ENCODE results near the gene VAV1.

GRCh38 chr19:6751189-6751588, 21.3 kb upstream of the VAV1 start:
- TF ChIP-seq, protein P1, sequence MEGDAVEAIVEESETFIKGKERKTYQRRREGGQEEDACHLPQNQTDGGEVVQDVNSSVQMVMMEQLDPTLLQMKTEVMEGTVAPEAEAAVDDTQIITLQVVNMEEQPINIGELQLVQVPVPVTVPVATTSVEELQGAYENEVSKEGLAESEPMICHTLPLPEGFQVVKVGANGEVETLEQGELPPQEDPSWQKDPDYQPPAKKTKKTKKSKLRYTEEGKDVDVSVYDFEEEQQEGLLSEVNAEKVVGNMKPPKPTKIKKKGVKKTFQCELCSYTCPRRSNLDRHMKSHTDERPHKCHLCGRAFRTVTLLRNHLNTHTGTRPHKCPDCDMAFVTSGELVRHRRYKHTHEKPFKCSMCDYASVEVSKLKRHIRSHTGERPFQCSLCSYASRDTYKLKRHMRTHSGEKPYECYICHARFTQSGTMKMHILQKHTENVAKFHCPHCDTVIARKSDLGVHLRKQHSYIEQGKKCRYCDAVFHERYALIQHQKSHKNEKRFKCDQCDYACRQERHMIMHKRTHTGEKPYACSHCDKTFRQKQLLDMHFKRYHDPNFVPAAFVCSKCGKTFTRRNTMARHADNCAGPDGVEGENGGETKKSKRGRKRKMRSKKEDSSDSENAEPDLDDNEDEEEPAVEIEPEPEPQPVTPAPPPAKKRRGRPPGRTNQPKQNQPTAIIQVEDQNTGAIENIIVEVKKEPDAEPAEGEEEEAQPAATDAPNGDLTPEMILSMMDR (IDR thresholded peaks at IDR 0.05; ENCODE audit: low read length) = no peak
- no peak for TF ChIP-seq EZH2 (optimal IDR thresholded peaks at IDR 0.05; ENCODE audit: low read depth, low read length)

All from MM.1S (cell line).